PC-9 (cell line): ENCODE results near the gene NDUFB8. TPM values are rescaled to one million over a fixed set of nuclear protein-coding genes. Genes with fewer than 3 reads are reported as not detected.

Source experiments
- BruUV-seq: library from RNA; stranded (reverse); fragments of 400-500 nt; replicated peaks from 2 replicates; lab custom pipeline; 2021; lab: Mats Ljungman, UMichigan
- CTCF ChIA-PET: fragments of 300-600 bp; sonication (Branson Sonifier 250); formaldehyde crosslinking; loops from one replicate; lab custom pipeline; 2022; ENCODE audit warnings: antibody characterized with exemption; lab: Charles Lee
- POLR2A ChIA-PET: fragments of 300-600 bp; sonication (Branson Sonifier 250); formaldehyde crosslinking; loops from one replicate; lab custom pipeline; 2022; ENCODE audit warnings: antibody characterized with exemption; ENCODE audit not compliant: unreplicated experiment; lab: Charles Lee
- DNase-seq, 2 experiments: peaks; one replicate each; pipeline versions ENCODE4 v3.0.0 to v3.0.0-alpha.2; 2015 to 2022; ENCODE audit warnings: mixed read lengths in 1 of 2
- H2AFZ ChIP-seq: fragments of 200-600 bp; sonication (generic); 2 replicates; pipeline ENCODE4 v1.8.1; 2017; ENCODE audit warnings: antibody characterized with exemption
- H3F3A ChIP-seq: fragments of 200-600 bp; sonication (generic); 2 replicates; pipeline ENCODE4 v1.8.1; 2017; ENCODE audit warnings: antibody characterized with exemption, mild to moderate bottlenecking, low read depth; ENCODE audit not compliant: insufficient read depth
- H3K27ac ChIP-seq: fragments of 200-600 bp; sonication (generic); 2 replicates; pipeline ENCODE4 v1.6.1; 2016; ENCODE audit warnings: mixed run types
- H3K27me3 ChIP-seq: fragments of 200-600 bp; sonication (generic); 2 replicates; pipeline ENCODE4 v1.6.1; 2016; ENCODE audit warnings: low read depth, mixed run types; ENCODE audit not compliant: insufficient read depth
- H3K36me3 ChIP-seq: fragments of 200-600 bp; sonication (generic); 2 replicates; pipeline ENCODE4 v1.6.1; 2016; ENCODE audit warnings: low read depth, mixed run types
- H3K4me1 ChIP-seq: fragments of 200-600 bp; sonication (generic); replicated peaks from 2 replicates; pipeline ENCODE4 v1.6.1; 2016; ENCODE audit warnings: mixed run types; ENCODE audit not compliant: insufficient read depth
- H3K4me2 ChIP-seq: fragments of 200-600 bp; sonication (generic); 2 replicates; pipeline ENCODE4 v1.6.1; 2017; ENCODE audit warnings: mixed run types
- H3K4me3 ChIP-seq: fragments of 200-600 bp; sonication (generic); 2 replicates; pipeline ENCODE4 v1.6.1; 2016; ENCODE audit warnings: mixed run types
- H3K79me2 ChIP-seq: fragments of 200-600 bp; sonication (generic); 2 replicates; pipeline ENCODE4 v1.6.1; 2017; ENCODE audit warnings: low read depth, mixed run types
- H3K9me2 ChIP-seq: fragments of 200-600 bp; sonication (generic); 2 replicates; pipeline ENCODE4 v1.8.1; 2017; ENCODE audit warnings: mild to moderate bottlenecking; ENCODE audit not compliant: insufficient read depth
- H3K9me3 ChIP-seq: fragments of 200-600 bp; sonication (generic); 2 replicates; pipeline ENCODE4 v1.8.1; 2016; ENCODE audit warnings: low read depth; ENCODE audit not compliant: insufficient read depth
- H4K20me1 ChIP-seq: fragments of 200-600 bp; sonication (generic); 2 replicates; pipeline ENCODE4 v1.8.1; 2017; ENCODE audit not compliant: insufficient read depth
- EZH2 ChIP-seq: fragments of 200-600 bp; sonication (generic); IDR thresholded peaks from 2 replicates; pipeline ENCODE4 v1.8.0; 2017; ENCODE audit warnings: antibody characterized with exemption, low read depth
- intact Hi-C: fragments of 100-400 bp; cut with micrococcal nuclease; formaldehyde crosslinking; loops from one replicate; pipeline ENCODE4 v1.10.0; 2022; ENCODE audit not compliant: unreplicated experiment
- total RNA-seq: library from RNA; stranded (reverse); gene quantifications from 2 replicates; pipeline ENCODE4 v1.2.3, GENCODE V29; 2021
- TF ChIP-seq, protein P1 (sequence below): fragments of 200-600 bp; sonication (generic); conservative IDR thresholded peaks from 2 replicates; pipeline ENCODE4 v1.6.1; 2017; ENCODE audit warnings: mixed run types, antibody characterized with exemption, mild to moderate bottlenecking, moderate library complexity

NDUFB8 gene
- total RNA-seq, 1 experiment from 2014 or later: 86.0 TPM

DNA sequence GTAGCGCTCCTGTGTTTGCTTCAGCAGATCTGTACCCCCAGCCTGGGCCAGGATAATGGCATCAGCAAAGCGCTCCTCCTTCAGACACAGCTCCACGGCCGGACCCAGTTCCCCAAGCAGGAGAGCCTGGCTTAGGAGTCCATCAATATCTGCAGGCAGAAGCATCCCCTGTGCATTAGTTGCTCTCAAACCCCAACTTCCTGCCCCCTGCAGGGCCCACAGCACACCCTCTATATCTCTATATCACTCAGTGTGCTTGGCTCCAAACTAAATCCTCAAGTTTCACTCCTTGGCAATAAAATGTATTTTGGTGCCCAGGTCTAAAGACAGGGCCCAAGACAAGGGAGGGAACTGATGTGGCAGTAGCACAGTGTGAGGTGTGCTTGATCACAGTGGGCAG lies 31.6 kb downstream of the NDUFB8 start:
- Histone ChIP-seq H3K27me3 (no peaks in the 10 kb centered on the region), H2AFZ (no peak overlapping the region), H3K9me3 (no peaks in the 10 kb centered on the region), H3K4me3 (no peak overlapping the region), H3K36me3 (no peaks in the 10 kb centered on the region), H3K9me2 (no peaks in the 10 kb centered on the region), H3F3A (no peaks in the 10 kb centered on the region), H3K4me1 (no peaks in the 10 kb centered on the region), H3K79me2 (no peaks in the 10 kb centered on the region), H3K27ac (no peak overlapping the region), H3K4me2 (no peak overlapping the region), H4K20me1 (no peaks in the 10 kb centered on the region)
- DNase-seq: no peak
- CTCF ChIA-PET: no interaction called here
- POLR2A ChIA-PET: no interaction called here
- intact Hi-C loops: no loop called here
- no TSS peak for BruUV-seq
- TF ChIP-seq EZH2: no peak
- TF ChIP-seq, protein P1, sequence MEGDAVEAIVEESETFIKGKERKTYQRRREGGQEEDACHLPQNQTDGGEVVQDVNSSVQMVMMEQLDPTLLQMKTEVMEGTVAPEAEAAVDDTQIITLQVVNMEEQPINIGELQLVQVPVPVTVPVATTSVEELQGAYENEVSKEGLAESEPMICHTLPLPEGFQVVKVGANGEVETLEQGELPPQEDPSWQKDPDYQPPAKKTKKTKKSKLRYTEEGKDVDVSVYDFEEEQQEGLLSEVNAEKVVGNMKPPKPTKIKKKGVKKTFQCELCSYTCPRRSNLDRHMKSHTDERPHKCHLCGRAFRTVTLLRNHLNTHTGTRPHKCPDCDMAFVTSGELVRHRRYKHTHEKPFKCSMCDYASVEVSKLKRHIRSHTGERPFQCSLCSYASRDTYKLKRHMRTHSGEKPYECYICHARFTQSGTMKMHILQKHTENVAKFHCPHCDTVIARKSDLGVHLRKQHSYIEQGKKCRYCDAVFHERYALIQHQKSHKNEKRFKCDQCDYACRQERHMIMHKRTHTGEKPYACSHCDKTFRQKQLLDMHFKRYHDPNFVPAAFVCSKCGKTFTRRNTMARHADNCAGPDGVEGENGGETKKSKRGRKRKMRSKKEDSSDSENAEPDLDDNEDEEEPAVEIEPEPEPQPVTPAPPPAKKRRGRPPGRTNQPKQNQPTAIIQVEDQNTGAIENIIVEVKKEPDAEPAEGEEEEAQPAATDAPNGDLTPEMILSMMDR: no peak

DNA sequence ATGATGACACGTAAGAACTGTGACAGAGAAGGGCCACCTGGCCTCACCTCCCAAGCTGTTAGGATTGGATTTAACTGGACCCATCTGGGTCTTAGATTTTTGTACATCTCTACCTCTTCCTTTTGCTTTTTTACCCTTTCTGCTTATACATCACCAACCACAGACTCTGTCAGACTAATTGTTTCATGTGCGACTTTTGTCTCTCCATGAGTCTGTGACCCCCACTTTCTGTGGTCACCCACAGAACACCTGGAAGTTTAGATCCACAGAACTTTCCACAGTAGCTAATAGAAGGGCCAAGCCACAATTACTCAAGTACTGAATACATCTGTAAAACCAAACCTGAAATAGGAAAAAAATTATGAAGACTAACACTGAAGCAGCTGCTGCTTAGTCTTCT lies 33.1 kb downstream of the NDUFB8 start:
- BruUV-seq: no TSS peak
- DNase-seq: no peak
- TF ChIP-seq, protein P1: no peak
- TF ChIP-seq EZH2: no peak

DNA sequence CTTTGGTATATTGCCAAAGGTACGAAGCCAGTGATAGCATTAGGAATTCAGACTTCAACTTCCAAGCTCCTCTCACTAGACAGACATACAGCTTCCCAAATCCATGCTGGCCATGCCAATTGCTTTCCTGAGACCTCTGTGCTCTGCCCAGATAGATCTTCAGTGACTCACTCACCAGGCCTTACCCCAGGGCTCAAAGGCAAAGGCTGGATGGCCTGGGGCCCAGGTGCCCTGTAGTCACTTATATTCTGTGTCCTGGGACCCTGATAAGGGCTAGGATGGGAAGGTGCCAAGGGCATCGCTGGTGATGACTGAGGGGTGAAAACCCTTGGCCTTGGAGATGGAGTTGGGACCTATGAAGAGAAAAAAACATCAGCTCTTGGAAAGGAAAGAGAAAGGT lies 39.1 kb downstream of the NDUFB8 start:
- Histone ChIP-seq H3K27ac (no peak overlapping the region), H3K4me2 (no peak overlapping the region), H2AFZ (no peak overlapping the region), H3K4me3 (no peak overlapping the region), H3K4me1 (no peaks in the 10 kb centered on the region), H3K36me3 (no peaks in the 10 kb centered on the region), H3K9me3 (no peaks in the 10 kb centered on the region), H4K20me1 (no peaks in the 10 kb centered on the region), H3K9me2 (no peaks in the 10 kb centered on the region), H3K27me3 (no peaks in the 10 kb centered on the region), H3K79me2 (no peaks in the 10 kb centered on the region), H3F3A (no peaks in the 10 kb centered on the region)
- ChIA-PET POLR2A (no interaction called here), CTCF (no interaction called here)
- no peak for TF ChIP-seq EZH2
- TF ChIP-seq, protein P1: no peak
- intact Hi-C loops: no loop called here
- BruUV-seq: no TSS peak
- no peak for DNase-seq

More for the DNA sequence above, 33.1 kb downstream of the NDUFB8 start:
- POLR2A ChIA-PET: no interaction called here
- no peaks in the 10 kb centered on the region for H3K9me2 ChIP-seq
- H3K9me3 ChIP-seq: no peaks in the 10 kb centered on the region
- no peak overlapping the region for H2AFZ ChIP-seq
- no peaks in the 10 kb centered on the region for H4K20me1 ChIP-seq
- no peak overlapping the region for H3K27ac ChIP-seq
- no peaks in the 10 kb centered on the region for H3K27me3 ChIP-seq
- H3K79me2 ChIP-seq: no peaks in the 10 kb centered on the region
- H3K4me2 ChIP-seq: no peak overlapping the region
- no peaks in the 10 kb centered on the region for H3K4me1 ChIP-seq
- H3K36me3 ChIP-seq: no peaks in the 10 kb centered on the region
- H3K4me3 ChIP-seq: no peak overlapping the region
- intact Hi-C loops: no loop called here
- CTCF ChIA-PET: no interaction called here
- no peaks in the 10 kb centered on the region for H3F3A ChIP-seq
